ENCODE measurements around the gene MAN1C1.

DNA sequence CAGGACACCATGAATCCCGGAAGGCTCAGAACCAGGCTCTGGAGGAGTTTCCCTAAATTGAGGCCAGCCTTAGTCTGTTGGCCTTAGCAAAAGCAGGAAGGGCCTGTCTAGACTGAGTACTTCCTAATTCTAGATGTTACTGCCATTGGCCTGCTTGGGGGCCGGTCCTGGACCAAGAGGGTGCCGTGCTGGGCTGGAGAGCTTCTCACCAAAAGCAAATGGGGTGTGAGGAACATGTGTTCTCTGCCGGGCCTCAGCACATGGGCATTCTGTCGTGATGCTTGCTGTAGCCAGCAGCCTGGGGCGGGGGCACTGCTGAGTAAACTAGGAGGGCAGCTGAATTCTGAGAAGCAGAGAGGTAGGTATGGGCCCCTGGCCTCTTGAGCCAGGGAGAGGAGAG lies 35.7 kb upstream of the MAN1C1 start:
- TF ChIP-seq E2F4 (CRISPR knock-in tag; IDR thresholded peaks at IDR 0.05; ENCODE audit: borderline replicate concordance, low read depth) (no peak), RORB (CRISPR knock-in tag; IDR thresholded peaks at IDR 0.05) (no peak)
- TF ChIP-seq, protein P1, sequence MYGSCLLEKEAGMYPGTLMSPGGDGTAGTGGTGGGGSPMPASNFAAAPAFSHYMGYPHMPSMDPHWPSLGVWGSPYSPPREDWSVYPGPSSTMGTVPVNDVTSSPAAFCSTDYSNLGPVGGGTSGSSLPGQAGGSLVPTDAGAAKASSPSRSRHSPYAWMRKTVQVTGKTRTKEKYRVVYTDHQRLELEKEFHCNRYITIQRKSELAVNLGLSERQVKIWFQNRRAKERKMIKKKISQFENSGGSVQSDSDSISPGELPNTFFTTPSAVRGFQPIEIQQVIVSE (CRISPR knock-in tag; IDR thresholded peaks at IDR 0.05; ENCODE audit: borderline replicate concordance), result no peak
- TF ChIP-seq, protein P2, sequence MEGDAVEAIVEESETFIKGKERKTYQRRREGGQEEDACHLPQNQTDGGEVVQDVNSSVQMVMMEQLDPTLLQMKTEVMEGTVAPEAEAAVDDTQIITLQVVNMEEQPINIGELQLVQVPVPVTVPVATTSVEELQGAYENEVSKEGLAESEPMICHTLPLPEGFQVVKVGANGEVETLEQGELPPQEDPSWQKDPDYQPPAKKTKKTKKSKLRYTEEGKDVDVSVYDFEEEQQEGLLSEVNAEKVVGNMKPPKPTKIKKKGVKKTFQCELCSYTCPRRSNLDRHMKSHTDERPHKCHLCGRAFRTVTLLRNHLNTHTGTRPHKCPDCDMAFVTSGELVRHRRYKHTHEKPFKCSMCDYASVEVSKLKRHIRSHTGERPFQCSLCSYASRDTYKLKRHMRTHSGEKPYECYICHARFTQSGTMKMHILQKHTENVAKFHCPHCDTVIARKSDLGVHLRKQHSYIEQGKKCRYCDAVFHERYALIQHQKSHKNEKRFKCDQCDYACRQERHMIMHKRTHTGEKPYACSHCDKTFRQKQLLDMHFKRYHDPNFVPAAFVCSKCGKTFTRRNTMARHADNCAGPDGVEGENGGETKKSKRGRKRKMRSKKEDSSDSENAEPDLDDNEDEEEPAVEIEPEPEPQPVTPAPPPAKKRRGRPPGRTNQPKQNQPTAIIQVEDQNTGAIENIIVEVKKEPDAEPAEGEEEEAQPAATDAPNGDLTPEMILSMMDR (IDR thresholded peaks at IDR 0.05), result no peak

Measured in WTC11 (cell line).